C4-2B (cell line): ENCODE measurements around the gene PAK3.

ENCODE experiments used
- CTCF ChIP-seq: fragments of 450-650 bp; conservative IDR thresholded peaks from 2 replicates; pipeline ENCODE4 v1.5.1; 2017; ENCODE audit warnings: mild to moderate bottlenecking
- ZFX ChIP-seq: fragments of 450-650 bp; IDR thresholded peaks from 2 replicates; pipeline ENCODE4 v1.6.1; 2017

GRCh38 chrX:111167334-111167733 is 71.3 kb downstream of the PAK3 start:
- no peak for TF ChIP-seq CTCF
- TF ChIP-seq ZFX, result no peak
